Keratinocyte (primary cell): ENCODE measurements around the gene AMIGO2. TPM values are rescaled to one million over a fixed set of nuclear protein-coding genes. Genes with fewer than 3 reads are reported as not detected.

Source experiments
- DNase-seq: peaks from one replicate; pipeline ENCODE4 v3.0.0-alpha.2; 2011; ENCODE audit warnings: low read depth, missing footprints, low spot score
- FAIRE-seq: peaks from 2 replicates; lab custom pipeline; 2011; peaks lifted over from hg19 to GRCh38; lab: Jason Lieb, UNC
- H2AFZ ChIP-seq: 2 replicates; pipeline ENCODE4 v1.6.0; 2012; ENCODE audit warnings: low read length, control low read depth, inconsistent platforms; ENCODE audit not compliant: control insufficient read depth
- H3K27ac ChIP-seq: 2 replicates; pipeline ENCODE4 v1.5.1; 2011; ENCODE audit warnings: low read length; ENCODE audit not compliant: control insufficient read depth, insufficient read depth
- H3K27me3 ChIP-seq: 3 replicates; pipeline ENCODE4 v1.6.0; 2011; ENCODE audit warnings: low read length; ENCODE audit not compliant: control insufficient read depth, insufficient read depth; ENCODE audit errors: extremely low read depth
- H3K36me3 ChIP-seq, 2 experiments: 2 replicates in 1 of 2; 3 replicates in 1 of 2; pipeline ENCODE4 v1.5.1; 2011; ENCODE audit warnings: low read length in 2 of 2, mild to moderate bottlenecking in 1 of 2; ENCODE audit not compliant: control insufficient read depth in 2 of 2, insufficient read depth in 2 of 2; ENCODE audit errors: extremely low read depth in 1 of 2
- H3K4me1 ChIP-seq: 3 replicates; pipeline ENCODE4 v1.5.1; 2011; ENCODE audit warnings: low read length; ENCODE audit not compliant: control insufficient read depth, insufficient read depth; ENCODE audit errors: extremely low read depth
- H3K4me2 ChIP-seq: 3 replicates; pipeline ENCODE4 v1.6.0; 2011; ENCODE audit warnings: low read depth, low read length; ENCODE audit not compliant: control insufficient read depth, insufficient read depth; ENCODE audit errors: extremely low read depth
- H3K4me3 ChIP-seq, 3 experiments: fragments of 200-600 bp in 1 of 3; sonication (generic) in 1 of 3; 2 replicates in 2 of 3; 3 replicates in 1 of 3; pipeline ENCODE4 v1.5.1; 2011 to 2016; ENCODE audit warnings: low read length in 3 of 3, mild to moderate bottlenecking in 3 of 3, control low read depth in 2 of 3, inconsistent platforms in 1 of 3, low read depth in 1 of 3, mixed read lengths in 1 of 3, mixed run types in 1 of 3, moderate library complexity in 1 of 3; ENCODE audit not compliant: control insufficient read depth in 2 of 3, insufficient read depth in 2 of 3; ENCODE audit errors: extremely low read depth in 1 of 3
- H3K79me2 ChIP-seq: 2 replicates; pipeline ENCODE4 v1.6.0; 2012; ENCODE audit warnings: low read length; ENCODE audit not compliant: control insufficient read depth, insufficient read depth
- H3K9ac ChIP-seq: 3 replicates; pipeline ENCODE4 v1.6.0; 2011; ENCODE audit warnings: low read length; ENCODE audit not compliant: control insufficient read depth, insufficient read depth; ENCODE audit errors: extremely low read depth
- H3K9me1 ChIP-seq: 3 replicates; pipeline ENCODE4 v1.6.0; 2011; ENCODE audit warnings: low read length; ENCODE audit not compliant: control insufficient read depth, insufficient read depth; ENCODE audit errors: extremely low read depth
- H3K9me3 ChIP-seq: 2 replicates; pipeline ENCODE4 v1.5.1; 2012; ENCODE audit warnings: low read depth, low read length; ENCODE audit not compliant: control insufficient read depth
- H4K20me1 ChIP-seq: 3 replicates; pipeline ENCODE4 v1.6.0; 2011; ENCODE audit warnings: low read length; ENCODE audit not compliant: control insufficient read depth, insufficient read depth; ENCODE audit errors: extremely low read depth
- CTCF ChIP-seq, 3 experiments: IDR thresholded peaks in 1 of 3; conservative IDR thresholded peaks in 1 of 3; optimal IDR thresholded peaks in 1 of 3; 2 replicates in 2 of 3; 3 replicates in 1 of 3; pipeline versions ENCODE3 to v1.5.1; 2011; ENCODE audit warnings: low read length in 3 of 3, mild to moderate bottlenecking in 3 of 3, moderate library complexity in 2 of 3, control low read depth in 1 of 3, inconsistent platforms in 1 of 3; ENCODE audit not compliant: insufficient read depth in 2 of 3; ENCODE audit errors: extremely low read depth in 1 of 3
- EZH2 ChIP-seq: IDR thresholded peaks from one replicate; pipeline ENCODE4 v1.6.1; 2012; ENCODE audit warnings: inconsistent platforms, mild to moderate bottlenecking, low read length, moderate library complexity
- dilution Hi-C: fragments of 300-500 bp; cut with MboI; formaldehyde crosslinking; loops from one replicate; pipeline ENCODE4 v1.7.0; 2020; ENCODE audit warnings: low sequenced_read_pairs; ENCODE audit not compliant: extremely low pct_ligation_motif_present
- polyA plus RNA-seq, 5 experiments: library from polyadenylated mRNA; depleted of rRNA in 3 of 5; stranded (reverse) in 3 of 5; stranded (forward) in 1 of 5; unstranded in 1 of 5; fragments of >200 nt; gene quantifications; 1 replicate in 1 of 5; 2 replicates in 3 of 5; 3 replicates in 1 of 5; pipeline versions ENCODE4 v1.2.1 to v1.2.3, GENCODE V29; 2011 to 2012; ENCODE audit warnings: missing spikeins in 2 of 5, low read depth in 1 of 5, low replicate concordance in 1 of 5

The AMIGO2 gene
- polyA plus RNA-seq, 1 donor (not counting 4 experiments of a cell fraction or from before 2014, with no cell fraction given): 71.3 TPM

- Histone ChIP-seq H3K36me3 (peaks cover 4 to 17% of the 10 kb centered on the region in 2 experiments), H3K4me1 (peaks cover 6% of the 10 kb centered on the region), H2AFZ (no peak overlapping the region), H3K4me3 (no peak overlapping the region), H3K27ac (no peak overlapping the region), H3K4me2 (no peak overlapping the region), H4K20me1 (no peaks in the 10 kb centered on the region), H3K79me2 (no peaks in the 10 kb centered on the region), H3K27me3 (no peaks in the 10 kb centered on the region), H3K9me3 (no peaks in the 10 kb centered on the region), H3K9ac (no peak overlapping the region), H3K9me1 (no peaks in the 10 kb centered on the region)
- dilution Hi-C loops: no loop called here
- DNase-seq (no peak), FAIRE-seq (peak; percentile 9)
- TF ChIP-seq CTCF (optimal IDR thresholded peaks at IDR 0.05 in 1 of 3, IDR thresholded peaks at IDR 0.05 in 1 of 3, conservative IDR thresholded peaks at IDR 0.05 in 1 of 3; ENCODE audit: extremely low read depth in 1 of 3, insufficient read depth in 2 of 3, low read length in 3 of 3): no peak
- no peak for TF ChIP-seq EZH2
These were observed 23.3 kb upstream of the AMIGO2 start for GRCh38 chr12:47102845-47103651.

GRCh38 chr12:47102406-47102805, 22.6 kb upstream of the AMIGO2 start:
- H3K36me3 ChIP-seq: peaks cover 4 to 12% of the 10 kb centered on the region in 2 experiments
- no peaks in the 10 kb centered on the region for H3K9me1 ChIP-seq
- FAIRE-seq (no peak), DNase-seq (no peak)
- no peak overlapping the region for H3K4me3 ChIP-seq
- no peak overlapping the region for H3K4me2 ChIP-seq
- no peaks in the 10 kb centered on the region for H3K27me3 ChIP-seq
- no peaks in the 10 kb centered on the region for H4K20me1 ChIP-seq
- dilution Hi-C loops: no loop called here
- no peaks in the 10 kb centered on the region for H3K79me2 ChIP-seq
- no peaks in the 10 kb centered on the region for H3K9me3 ChIP-seq
- peaks cover 9% of the 10 kb centered on the region for H3K4me1 ChIP-seq
- TF ChIP-seq CTCF (optimal IDR thresholded peaks at IDR 0.05 in 1 of 3, IDR thresholded peaks at IDR 0.05 in 1 of 3, conservative IDR thresholded peaks at IDR 0.05 in 1 of 3; ENCODE audit: extremely low read depth in 1 of 3, insufficient read depth in 2 of 3, low read length in 3 of 3) (no peak), EZH2 (no peak)
- H3K9ac ChIP-seq: no peak overlapping the region
- no peak overlapping the region for H2AFZ ChIP-seq
- no peak overlapping the region for H3K27ac ChIP-seq
